GM18502 (cell line): ENCODE data around the gene PHRF1.

Source experiments
- ATAC-seq: cut with Tn5 transposase; IDR thresholded peaks from one replicate; pipeline ENCODE4 v1.9.1; 2021; ENCODE audit warnings: mild to moderate bottlenecking; ENCODE audit not compliant: unreplicated experiment, poor library complexity

Gene PHRF1

GRCh38 chr11:613369-613968 is 37.2 kb downstream of the PHRF1 start:
- ATAC-seq, result no peak

DNA sequence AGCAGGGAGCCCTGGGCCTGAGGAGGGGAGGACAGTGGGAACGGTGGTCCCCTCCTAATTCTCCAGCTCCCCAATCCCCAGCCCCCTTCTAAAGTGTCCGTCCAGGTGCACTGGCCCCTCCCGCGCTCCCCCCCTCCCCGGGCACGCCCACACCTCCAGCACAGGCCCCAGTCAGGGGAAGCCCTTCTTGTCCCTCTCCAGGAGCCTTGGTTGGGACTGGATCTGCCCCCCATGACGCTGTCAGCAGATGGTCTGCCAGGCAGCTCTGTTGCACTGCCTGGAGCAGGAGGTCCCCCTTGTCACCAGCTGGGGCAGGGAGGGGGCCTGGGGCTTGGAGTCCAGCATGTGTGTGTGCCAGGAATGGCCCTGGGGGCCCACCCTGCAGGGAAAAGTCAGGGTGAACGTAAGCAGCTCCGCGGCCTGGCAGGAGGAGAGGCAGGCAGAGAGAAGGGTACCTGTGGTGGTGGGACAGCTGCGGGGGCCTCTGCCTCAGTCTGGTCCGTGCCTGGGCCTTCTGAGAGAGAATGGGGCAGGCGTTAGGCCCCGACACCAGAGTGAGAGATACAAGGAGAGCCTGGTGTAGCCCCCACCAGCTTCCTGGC is 37.9 kb downstream of the PHRF1 start:
- no peak for ATAC-seq

DNA sequence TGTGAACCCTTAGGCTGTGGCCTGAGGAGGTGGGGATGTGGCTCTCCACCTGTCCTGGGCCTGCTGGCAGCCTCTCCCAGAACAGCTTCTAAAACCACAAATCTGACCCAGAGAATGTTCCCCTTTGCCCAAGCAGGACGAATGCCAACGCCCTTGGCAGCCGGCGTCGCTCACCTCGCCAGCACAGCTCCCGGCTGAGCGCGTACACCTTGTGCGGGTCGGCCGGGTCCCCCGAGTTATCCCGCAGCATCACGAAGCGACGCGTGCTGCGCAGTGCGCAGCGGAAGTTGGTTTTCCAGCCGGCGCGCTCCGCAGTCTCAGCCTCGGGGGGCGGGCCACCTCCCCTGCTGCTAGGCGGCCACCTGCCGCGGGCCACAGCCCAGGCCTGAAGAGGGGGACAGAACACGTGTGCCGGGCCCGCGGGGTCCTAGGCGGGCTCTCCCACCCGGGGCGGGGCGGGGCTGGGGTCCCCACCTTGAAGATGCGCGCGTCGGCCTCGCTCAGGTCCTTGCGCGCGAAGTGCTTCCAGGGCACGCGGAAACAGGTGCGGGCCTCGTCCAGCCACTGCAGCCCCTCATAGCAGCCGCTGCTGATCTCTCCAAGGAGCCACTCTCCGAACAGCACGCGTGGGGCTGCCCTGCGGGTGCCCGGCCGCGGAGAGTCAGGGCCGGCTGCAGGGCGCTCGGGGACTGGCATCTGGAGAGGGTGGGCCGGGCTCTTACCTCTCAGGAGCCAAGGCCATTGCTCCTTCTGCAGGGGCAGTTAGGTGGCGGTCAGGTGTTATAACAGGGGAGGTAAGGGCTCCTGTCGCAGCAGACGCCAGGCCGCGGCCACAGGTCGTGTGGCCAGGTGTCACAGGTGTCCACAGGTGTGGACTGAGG is 38.6 kb downstream of the PHRF1 start:
- no peak for ATAC-seq

- ATAC-seq, result peak; percentile 80
Measured at GRCh38 chr11:615504-616319, 39.4 kb downstream of the PHRF1 start, which contains the start of gene IRF7. Gene IRF7, minus strand, starts transcription at chr11:615950. Its CDS starts 586 bp downstream, at chr11:615364.

DNA sequence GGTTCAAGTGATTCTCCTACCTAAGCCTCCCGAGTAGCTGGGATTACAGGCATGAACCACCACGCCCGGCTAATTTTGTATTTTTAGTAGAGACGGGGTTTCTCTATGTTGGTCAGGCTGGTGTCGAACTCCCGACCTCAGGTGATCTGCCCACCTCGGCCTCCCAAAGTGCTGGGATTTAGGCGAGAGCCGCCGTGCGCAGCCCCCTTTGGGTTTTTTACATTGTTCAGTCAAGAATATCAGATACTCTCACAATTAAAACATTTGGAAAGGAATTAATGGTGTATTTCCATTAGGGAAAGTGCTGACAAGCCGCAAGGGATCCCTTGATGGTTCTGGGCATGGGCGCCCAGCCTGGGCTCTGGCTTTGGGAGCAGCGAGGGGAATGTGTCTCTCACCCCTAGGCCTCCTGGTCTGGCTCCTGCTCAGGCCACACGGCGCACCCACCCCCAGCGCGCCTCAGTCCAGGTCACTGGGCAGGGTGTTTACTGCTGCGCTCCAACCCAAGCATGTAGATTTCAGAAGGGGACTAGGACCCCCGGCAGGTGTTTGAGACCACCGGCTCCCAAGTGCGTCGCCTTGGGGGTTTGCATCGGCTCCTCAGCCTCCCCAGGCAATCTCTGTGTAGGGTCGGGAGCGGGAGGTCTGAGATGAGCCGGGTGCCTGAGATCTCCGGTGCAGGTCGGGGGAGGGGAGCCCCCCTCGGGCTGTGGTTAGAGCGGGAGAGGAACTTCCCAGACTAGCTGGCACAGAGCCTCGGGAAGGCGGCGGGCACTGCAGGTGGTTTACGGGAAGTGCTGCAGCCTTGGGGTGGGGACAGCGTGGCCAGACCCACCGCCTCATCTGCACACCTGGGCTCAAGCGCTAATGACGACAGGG is 40.3 kb downstream of the PHRF1 start:
- ATAC-seq, result no peak

GRCh38 chr11:617199-617911 is 41.1 kb downstream of the PHRF1 start:
- ATAC-seq, result no peak

DNA sequence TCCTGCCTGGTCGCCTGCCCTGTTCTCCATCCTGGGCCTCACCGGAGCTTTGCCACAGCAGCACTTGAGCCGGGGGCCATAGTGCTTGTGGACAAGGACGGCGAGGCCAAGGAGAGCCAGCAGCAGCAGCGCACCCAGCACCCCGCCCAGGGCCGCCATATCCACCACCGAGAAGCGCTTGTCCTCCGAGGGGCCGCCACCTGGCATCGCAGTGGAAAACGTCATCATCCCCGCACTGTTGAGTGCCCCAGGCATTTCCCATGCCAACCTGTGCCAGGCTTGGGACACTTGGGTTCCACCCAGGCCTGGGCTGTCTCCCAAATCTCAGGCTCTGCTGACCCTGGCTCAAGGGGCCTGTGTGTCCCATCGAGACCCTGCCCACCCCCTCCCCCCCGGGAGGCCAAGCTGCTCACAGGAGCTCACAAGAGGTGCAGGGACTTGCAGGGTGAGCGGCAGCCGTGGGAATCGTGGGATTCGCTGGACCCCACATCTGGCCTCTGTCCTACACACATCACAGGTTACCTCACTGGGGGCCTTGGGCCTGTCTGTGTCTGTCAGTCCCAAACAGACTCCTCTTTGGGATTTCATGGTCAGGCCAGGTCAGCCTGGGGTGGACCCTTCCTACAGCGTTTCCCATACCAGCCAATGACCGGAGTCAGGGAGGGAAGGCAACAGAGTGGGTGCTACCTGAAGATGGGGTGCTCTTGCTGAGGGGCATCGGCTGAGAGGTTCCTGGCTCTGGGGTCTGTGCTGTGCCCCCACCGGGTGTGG is 41.8 kb downstream of the PHRF1 start:
- ATAC-seq, result no peak

- ATAC-seq, result no peak
Measured at GRCh38 chr11:618856-619627, 42.8 kb downstream of the PHRF1 start.

- no peak for ATAC-seq
Measured at GRCh38 chr11:619628-620050, 43.4 kb downstream of the PHRF1 start.

DNA sequence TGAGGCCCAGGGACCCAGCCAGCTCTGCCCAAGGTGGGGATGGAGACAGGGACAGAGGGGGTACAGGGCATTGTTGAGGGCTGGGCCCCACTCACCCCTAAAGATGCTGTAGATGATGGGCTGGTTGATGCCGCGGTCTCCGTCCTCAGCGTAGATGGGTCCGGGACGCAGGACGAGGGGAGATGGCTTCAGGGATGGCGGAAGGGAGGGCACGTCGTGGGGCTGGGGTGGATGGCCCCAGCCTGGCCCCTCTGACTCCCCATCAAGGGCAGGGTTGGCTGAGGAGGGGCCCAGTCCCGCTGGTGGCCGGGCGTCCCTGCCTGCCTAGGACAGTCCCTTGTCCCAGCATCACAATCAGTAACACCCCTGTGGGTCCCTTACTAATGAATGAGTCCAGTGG is 43.9 kb downstream of the PHRF1 start:
- no peak for ATAC-seq

DNA sequence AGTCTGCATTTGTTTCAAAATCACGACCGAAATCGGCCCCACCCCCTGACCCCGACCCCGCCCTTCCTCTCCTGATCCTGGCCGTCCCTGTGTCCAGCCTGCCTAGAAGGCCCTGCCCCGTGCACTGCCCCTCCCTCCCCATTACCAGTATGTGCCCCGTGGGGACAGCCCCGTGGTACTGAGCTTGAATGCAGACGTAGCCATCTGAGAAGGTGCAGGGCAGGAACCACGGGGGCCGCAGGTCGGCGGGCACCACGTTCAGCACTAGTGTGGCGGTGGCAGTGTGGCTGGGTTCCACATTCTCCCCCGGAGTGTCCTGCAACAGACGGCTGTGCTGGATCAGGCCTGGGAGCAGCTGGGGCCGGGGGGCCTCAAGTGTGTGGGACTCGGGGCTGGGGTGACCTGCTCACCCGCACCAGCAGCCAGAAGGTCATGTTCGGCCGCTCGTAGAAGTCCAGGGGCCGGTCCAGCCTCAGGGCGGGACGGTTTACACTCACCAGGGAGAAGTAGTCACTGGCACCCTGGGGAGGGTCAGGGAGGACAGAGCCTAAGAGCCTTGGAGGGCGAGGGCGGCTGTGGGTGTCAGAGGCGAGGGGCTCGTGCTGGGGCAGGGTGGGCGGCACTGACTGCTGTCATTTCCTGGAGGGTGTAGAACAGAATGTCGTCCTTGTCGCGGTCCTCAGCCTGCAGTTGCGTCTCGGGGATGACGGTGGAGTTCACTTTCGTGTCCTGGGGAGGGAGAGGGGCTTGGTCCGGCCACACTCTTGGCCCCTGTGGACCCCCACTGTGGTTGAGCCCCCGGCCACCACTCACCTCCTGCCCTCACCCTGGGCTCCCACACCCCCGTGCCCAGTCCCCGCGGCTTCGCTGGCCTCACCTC is 44.9 kb downstream of the PHRF1 start:
- ATAC-seq, result no peak

DNA sequence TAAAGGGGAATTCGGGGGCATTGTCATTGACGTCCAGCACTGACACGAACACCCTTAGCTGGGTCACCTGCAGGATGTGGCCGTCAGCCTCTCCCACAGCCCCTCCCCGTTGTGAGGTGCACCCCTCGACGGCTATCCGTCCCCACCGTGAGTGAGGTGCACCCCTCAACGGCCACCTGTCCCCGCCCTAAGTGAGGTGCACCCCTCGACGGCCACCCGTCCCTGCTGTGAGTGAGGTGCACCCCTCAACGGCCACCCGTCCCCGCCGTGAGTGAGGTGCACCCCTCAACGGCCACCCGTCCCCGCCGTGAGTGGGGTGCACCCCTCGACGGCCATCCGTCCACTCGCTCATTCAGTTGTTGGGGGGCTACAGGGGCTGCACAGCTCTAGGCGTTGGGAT is 45.6 kb downstream of the PHRF1 start:
- ATAC-seq, result no peak

DNA sequence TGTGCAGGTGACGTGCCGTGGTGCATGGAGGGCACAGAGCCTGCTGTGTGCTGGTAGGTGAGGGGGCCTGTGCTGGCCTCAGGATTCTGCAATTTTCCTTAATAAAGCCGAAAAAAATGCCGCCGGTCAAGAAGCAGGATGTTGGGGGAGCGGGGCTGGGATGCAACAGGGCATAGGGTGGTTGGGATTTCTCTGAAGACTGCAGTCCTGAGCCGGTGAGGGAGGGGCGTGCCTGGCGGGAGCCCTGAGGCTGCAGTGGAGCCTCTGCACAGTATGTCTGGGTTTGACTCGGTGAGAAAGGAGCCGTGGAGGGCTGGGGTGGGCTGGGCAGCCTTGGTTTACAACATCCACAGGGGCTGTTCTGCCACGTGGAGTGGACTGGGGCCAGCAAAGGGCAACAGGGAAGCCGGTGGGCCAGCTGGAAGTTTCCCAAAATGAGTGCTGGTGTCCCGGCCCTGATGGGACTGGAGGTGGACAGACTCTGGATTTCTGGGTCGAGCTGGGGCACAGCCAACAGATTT is 47.1 kb downstream of the PHRF1 start:
- no peak for ATAC-seq

DNA sequence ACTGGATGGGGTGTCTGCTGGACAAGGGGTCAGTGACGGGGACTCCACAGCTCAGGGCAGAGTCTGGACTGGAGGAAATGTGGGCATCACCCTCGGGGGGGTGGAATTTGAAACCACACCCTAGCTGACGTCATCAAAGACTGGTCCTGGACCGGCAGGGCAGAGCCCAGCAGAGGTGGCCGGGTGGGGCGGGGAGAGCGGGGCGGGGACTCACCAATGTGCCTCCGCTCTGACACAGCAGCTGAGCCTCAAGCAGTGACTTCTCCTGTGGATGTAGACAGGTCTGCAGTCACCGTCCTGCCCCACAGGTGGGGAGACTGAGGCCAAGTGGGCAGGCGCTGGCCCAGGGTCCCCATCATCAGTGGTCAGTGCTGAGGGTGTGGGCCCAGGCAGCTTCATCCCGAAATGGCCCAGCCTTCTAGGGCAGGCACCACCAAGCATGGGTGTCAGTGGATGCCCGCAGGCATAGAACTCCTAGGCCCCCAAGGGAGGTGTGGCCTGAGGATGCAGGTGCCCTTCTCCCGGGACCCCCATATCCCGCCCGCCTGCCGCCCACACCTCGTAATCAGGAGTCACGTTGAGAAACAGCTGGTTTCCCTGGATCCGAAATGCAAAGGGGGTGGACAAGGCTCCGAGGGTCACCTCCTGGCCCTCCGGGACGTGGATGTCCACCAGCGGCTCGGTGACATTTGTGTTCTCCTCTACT is 47.9 kb downstream of the PHRF1 start:
- no peak for ATAC-seq

DNA sequence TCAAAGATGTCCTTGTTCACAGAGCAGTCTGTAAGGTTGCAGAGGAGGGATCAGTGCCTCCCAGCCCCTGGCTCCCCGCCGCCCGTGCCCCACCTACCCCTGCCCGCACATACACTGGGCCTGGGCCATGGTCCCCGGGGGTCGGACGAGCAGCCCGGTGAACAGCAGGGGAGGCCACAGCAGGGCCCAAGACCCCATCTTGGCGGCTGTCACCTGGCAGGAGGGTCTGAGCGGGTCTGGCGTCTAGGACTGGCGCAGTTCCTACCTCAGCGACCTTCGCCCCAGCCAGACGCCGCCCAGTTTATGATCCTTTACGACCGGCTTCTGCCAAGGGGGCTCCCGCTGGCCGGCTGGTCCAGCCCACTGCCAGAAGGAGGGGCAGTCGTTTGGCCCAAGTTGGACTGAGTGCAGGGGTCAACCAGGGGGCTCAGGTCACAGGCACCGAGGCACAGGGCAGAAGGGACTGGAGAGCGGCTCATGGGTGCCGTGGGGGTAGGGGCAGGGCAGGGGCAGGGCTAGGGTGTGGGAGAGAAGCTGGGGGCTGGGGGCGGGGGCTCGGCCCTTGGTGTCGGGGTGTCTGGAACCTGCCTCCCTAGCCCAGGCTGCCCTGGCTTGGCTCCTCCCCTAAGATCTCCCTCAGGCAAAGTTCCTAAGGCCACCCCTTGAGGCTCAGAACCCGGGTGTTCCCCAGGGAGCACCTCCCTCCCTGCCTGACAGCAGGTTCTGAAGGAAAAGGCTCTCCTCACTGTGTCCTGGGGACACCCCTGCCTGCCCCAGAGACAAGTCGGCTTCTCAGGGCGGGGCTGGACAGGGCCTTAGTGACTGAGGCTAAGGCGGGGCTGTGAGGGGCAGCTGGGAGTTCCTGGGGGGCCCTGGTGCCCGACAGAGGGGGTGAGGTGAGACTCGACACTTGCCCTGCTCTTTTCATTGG is 48.7 kb downstream of the PHRF1 start, which contains the start of gene CDHR5:
Gene CDHR5 (minus strand): TSS at position 251 of the 931 bp plus-strand sequence. CDS start 53 bp downstream, at position 198.
- ATAC-seq, result no peak
